ENCODE data around the gene SPRR2F.

Gene SPRR2F

GRCh38 chr1:153095764-153096163, 17.6 kb downstream of the SPRR2F start:
- Histone ChIP-seq H3K4me3 (ENCODE audit: low read depth in 1 of 2, low read length in 1 of 2) (no peak overlapping the region), H3K27me3 (peaks cover 11% of the 10 kb centered on the region), H3K9me3 (no peaks in the 10 kb centered on the region), H3K27ac (no peak overlapping the region), H3K4me1 (ENCODE audit: control insufficient read depth in 1 of 2, insufficient read depth in 1 of 2, low read depth in 1 of 2, low read length in 1 of 2) (no peaks in the 10 kb centered on the region), H3K36me3 (no peaks in the 10 kb centered on the region)
- no peak for TF ChIP-seq CTCF (IDR thresholded peaks at IDR 0.05)

GRCh38 chr1:153094426-153094825, 18.9 kb downstream of the SPRR2F start, which contains the start of gene SPRR2E:
SPRR2E (minus strand) TSS chr1:153094526; CDS start chr1:153093751, 775 bp downstream.
- TF ChIP-seq CTCF (IDR thresholded peaks at IDR 0.05), result no peak
- Histone ChIP-seq H3K27ac (no peak within 1 kb of the TSS), H3K36me3 (no peaks in the 10 kb centered on the region), H3K27me3 (peaks cover 11% of the 10 kb centered on the region), H3K4me3 (ENCODE audit: low read depth in 1 of 2, low read length in 1 of 2) (no peak within 1 kb of the TSS), H3K9me3 (no peaks in the 10 kb centered on the region), H3K4me1 (ENCODE audit: control insufficient read depth in 1 of 2, insufficient read depth in 1 of 2, low read depth in 1 of 2, low read length in 1 of 2) (no peaks in the 10 kb centered on the region)

GRCh38 chr1:153087652-153088051, 25.7 kb downstream of the SPRR2F start:
- Histone ChIP-seq H3K4me1 (ENCODE audit: control insufficient read depth in 1 of 2, insufficient read depth in 1 of 2, low read depth in 1 of 2, low read length in 1 of 2) (no peaks in the 10 kb centered on the region), H3K9me3 (no peaks in the 10 kb centered on the region), H3K36me3 (no peaks in the 10 kb centered on the region), H3K27me3 (no peaks in the 10 kb centered on the region), H3K27ac (no peak overlapping the region), H3K4me3 (ENCODE audit: low read depth in 1 of 2, low read length in 1 of 2) (no peak overlapping the region)
- TF ChIP-seq CTCF (IDR thresholded peaks at IDR 0.05), result no peak

GRCh38 chr1:153081736-153082135, 31.6 kb downstream of the SPRR2F start:
- TF ChIP-seq CTCF (IDR thresholded peaks at IDR 0.05), result no peak
- no peak overlapping the region for H3K27ac ChIP-seq

GRCh38 chr1:153072806-153073726, 40.2 kb downstream of the SPRR2F start:
- Histone ChIP-seq H3K27me3 (peaks cover 3% of the 10 kb centered on the region), H3K36me3 (no peaks in the 10 kb centered on the region), H3K9me3 (no peaks in the 10 kb centered on the region), H3K4me1 (ENCODE audit: control insufficient read depth in 1 of 2, insufficient read depth in 1 of 2, low read depth in 1 of 2, low read length in 1 of 2) (no peaks in the 10 kb centered on the region), H3K27ac (no peak overlapping the region), H3K4me3 (ENCODE audit: low read depth in 1 of 2, low read length in 1 of 2) (no peak overlapping the region)
- TF ChIP-seq CTCF (IDR thresholded peaks at IDR 0.05), result no peak

More at GRCh38 chr1:153081736-153082135, 31.6 kb downstream of the SPRR2F start:
- no peak overlapping the region for H3K4me3 ChIP-seq (ENCODE audit: low read depth in 1 of 2, low read length in 1 of 2)
- no peaks in the 10 kb centered on the region for H3K9me3 ChIP-seq
- no peaks in the 10 kb centered on the region for H3K4me1 ChIP-seq (ENCODE audit: control insufficient read depth in 1 of 2, insufficient read depth in 1 of 2, low read depth in 1 of 2, low read length in 1 of 2)
- H3K36me3 ChIP-seq, result no peaks in the 10 kb centered on the region
- H3K27me3 ChIP-seq, result no peaks in the 10 kb centered on the region

Measured in neutrophil (primary cell).